ENCODE results near the gene CTNND2.

DNA sequence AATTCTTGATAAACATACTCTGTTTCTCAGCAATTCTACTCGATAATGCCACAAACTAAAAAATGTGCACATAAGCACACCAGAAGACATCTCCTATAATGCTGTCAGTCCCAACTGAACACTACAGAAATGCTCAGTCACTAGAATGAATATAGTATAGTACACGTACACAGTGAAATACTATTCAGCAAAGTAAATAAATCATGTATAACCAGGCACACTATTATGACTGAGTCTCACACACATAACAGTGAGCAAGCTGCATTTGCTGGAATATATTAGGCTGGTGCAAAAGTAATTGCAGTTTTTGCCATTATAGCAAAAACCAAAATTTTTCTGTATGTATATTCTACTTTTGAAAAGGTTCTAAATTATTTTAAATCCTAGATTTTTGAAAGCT lies 310.2 kb downstream of the CTNND2 start:
- TF ChIP-seq, protein P1, sequence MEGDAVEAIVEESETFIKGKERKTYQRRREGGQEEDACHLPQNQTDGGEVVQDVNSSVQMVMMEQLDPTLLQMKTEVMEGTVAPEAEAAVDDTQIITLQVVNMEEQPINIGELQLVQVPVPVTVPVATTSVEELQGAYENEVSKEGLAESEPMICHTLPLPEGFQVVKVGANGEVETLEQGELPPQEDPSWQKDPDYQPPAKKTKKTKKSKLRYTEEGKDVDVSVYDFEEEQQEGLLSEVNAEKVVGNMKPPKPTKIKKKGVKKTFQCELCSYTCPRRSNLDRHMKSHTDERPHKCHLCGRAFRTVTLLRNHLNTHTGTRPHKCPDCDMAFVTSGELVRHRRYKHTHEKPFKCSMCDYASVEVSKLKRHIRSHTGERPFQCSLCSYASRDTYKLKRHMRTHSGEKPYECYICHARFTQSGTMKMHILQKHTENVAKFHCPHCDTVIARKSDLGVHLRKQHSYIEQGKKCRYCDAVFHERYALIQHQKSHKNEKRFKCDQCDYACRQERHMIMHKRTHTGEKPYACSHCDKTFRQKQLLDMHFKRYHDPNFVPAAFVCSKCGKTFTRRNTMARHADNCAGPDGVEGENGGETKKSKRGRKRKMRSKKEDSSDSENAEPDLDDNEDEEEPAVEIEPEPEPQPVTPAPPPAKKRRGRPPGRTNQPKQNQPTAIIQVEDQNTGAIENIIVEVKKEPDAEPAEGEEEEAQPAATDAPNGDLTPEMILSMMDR (IDR thresholded peaks at IDR 0.05) = no peak
- TF ChIP-seq EZH2 (IDR thresholded peaks at IDR 0.05) = no peak
- no peak for TF ChIP-seq EZH2phosphoT487 (IDR thresholded peaks at IDR 0.05)
